ENCODE measurements around the gene MCCC1. TPM values are rescaled to one million over a fixed set of nuclear protein-coding genes. Genes with fewer than 3 reads are reported as not detected.
A peak's percentile ranks its signal among the peaks of the same experiment; 100 is the strongest.

MCCC1 gene
- total and polyA plus RNA-seq, 4 experiments from 2014 or later: 27.0 to 43.8 (median 29.0) TPM

DNA sequence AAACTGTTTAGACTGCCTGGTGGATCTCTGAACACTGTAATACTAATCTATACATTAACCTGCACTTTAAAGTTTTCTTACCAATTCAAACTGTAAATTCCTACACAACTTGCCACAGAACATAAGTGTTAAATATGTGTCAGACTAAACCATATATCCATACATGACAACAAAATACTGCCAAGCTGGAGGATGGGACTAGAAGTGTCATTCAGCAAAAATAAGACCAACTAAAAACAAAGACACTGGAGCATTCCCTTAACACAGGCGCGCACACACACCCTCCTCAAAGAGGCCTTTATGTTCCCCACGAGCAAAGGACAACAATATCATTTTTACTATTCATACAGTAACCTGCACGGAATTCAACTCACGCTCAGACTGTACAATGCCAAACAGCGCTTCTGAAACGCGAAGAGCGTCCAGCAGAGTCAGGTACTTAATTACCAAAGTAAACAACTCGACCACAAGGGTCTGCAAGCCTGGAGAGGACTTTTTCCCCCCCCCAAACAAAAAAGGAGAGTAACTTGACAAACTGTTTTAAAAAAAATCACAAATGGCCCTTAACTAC lies 120.1 kb downstream of the MCCC1 start:
- Mint-ChIP-seq H3K27me3 (no peaks in the 10 kb centered on the region), H3K4me1 (peaks cover 27 to 45% (median 37%) of the 10 kb centered on the region in 4 donors), H3K4me3 (peak overlapping the region; percentile 87 to 95 (median 92)), H3K9me3 (no peaks in the 10 kb centered on the region), H3K36me3 (peaks cover 0 to 6% of the 10 kb centered on the region in 2 donors), H3K27ac (peak overlapping the region; percentile 83 to 93 (median 88))
- DNase-seq: peak in 1 of 5 donors; percentile 9
- no peaks in the 10 kb centered on the region for H3K36me3 ChIP-seq (ENCODE audit: insufficient read depth, low read length)
- no peaks in the 10 kb centered on the region for H3K9me3 ChIP-seq (ENCODE audit: control insufficient read depth in 1 of 2, low read length in 2 of 2)
- no peaks in the 10 kb centered on the region for H3K27me3 ChIP-seq (ENCODE audit: insufficient read depth, low read length)
- H3K4me1 ChIP-seq (ENCODE audit: insufficient read depth, low read length): peaks cover 32% of the 10 kb centered on the region
- peak overlapping the region; percentile 56 for H3K27ac ChIP-seq (ENCODE audit: low read depth, low read length)
- intact Hi-C loops (cut with micrococcal nuclease): loop anchor here (2.0 to 5.0 kb wide), 2 partner anchors 118 to 186 kb away; partner anchors contain the start of genes ATP11B and MCCC1
- POLR2A ChIA-PET (ENCODE audit: partially characterized antibody): interaction anchor here (0.6 to 2.6 kb wide), 3 partner anchors 10 to 75 kb away, joined by 3 to 23 read pairs (median 3); no protein-coding TSS in a partner anchor
- peak overlapping the region; percentile 66 to 79 for H3K4me3 ChIP-seq (ENCODE audit: low read length in 2 of 2)
- CTCF ChIA-PET (ENCODE audit: partially characterized antibody): interaction anchor here (0.9 to 1.0 kb wide), 2 partner anchors 9 to 10 kb away, joined by 3 to 4 read pairs; no protein-coding TSS in a partner anchor

DNA sequence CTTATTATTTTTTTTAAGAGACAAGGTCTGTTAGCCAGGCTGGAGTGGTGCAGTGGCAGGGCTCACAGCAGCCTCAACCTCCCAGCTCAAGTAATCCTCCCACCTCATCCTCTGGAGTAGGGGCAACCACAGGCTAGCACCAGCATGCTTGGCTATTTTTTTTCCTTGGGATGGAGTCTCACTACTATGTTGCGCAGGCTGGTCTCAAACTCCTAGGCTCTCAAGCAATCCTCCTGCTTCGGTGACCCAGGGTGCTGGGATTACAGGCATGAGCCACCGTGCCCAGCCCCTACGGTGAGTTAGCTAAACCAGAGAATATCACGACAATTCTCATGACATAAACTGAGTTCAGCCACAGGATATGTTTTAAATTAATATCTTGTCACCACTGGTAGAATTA lies 120.9 kb downstream of the MCCC1 start:
- no peak overlapping the region for H3K4me3 ChIP-seq (ENCODE audit: low read length in 2 of 2)

DNA sequence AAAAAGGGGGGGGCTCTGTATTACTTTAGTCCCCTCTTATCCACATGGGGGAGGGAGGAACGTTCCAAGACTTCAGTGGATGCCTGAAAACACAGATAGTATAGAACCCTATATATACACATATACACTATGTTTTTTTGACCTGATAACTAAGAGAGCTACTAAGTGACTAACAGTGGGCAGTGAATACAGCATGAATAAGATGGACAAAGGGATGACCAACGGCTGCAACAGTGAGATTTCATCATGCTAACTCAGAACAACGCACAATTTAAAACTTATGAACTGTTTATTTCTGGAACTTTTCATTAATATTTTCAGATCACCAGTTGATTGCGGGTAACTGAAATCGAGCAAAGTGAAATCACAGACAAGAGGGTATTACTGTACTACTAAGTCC lies 126.2 kb downstream of the MCCC1 start:
- Mint-ChIP-seq H3K27me3 (no peaks in the 10 kb centered on the region), H3K4me3 (no peak overlapping the region), H3K27ac (no peak overlapping the region), H3K36me3 (peaks cover 0 to 3% of the 10 kb centered on the region in 2 donors), H3K9me3 (no peaks in the 10 kb centered on the region), H3K4me1 (peaks cover 35 to 50% (median 41%) of the 10 kb centered on the region in 4 donors)
- H3K27ac ChIP-seq (ENCODE audit: low read depth, low read length): no peak overlapping the region
- H3K27me3 ChIP-seq (ENCODE audit: insufficient read depth, low read length): no peaks in the 10 kb centered on the region
- no peak overlapping the region for H3K4me3 ChIP-seq (ENCODE audit: low read length in 2 of 2)
- H3K36me3 ChIP-seq (ENCODE audit: insufficient read depth, low read length): no peaks in the 10 kb centered on the region
- intact Hi-C loops (cut with micrococcal nuclease): no loop called here
- no peaks in the 10 kb centered on the region for H3K9me3 ChIP-seq (ENCODE audit: control insufficient read depth in 1 of 2, low read length in 2 of 2)
- POLR2A ChIA-PET (ENCODE audit: partially characterized antibody): interaction anchor here (0.6 kb wide), 1 partner anchor 794 kb away, joined by 4 read pairs; no protein-coding TSS in a partner anchor
- no peak for DNase-seq
- peaks cover 33% of the 10 kb centered on the region for H3K4me1 ChIP-seq (ENCODE audit: insufficient read depth, low read length)
- CTCF ChIA-PET (ENCODE audit: partially characterized antibody): no interaction called here

More for the DNA sequence above, 120.9 kb downstream of the MCCC1 start:
- intact Hi-C loops (cut with micrococcal nuclease): loop anchor here (2.0 to 5.0 kb wide), 2 partner anchors 119 to 186 kb away; partner anchors contain the start of genes ATP11B and MCCC1
- Mint-ChIP-seq H3K9me3 (no peaks in the 10 kb centered on the region), H3K4me3 (peak overlapping the region in 6 of 8 donors; percentile 32 to 95 (median 92)), H3K27me3 (no peaks in the 10 kb centered on the region), H3K27ac (peak overlapping the region in 3 of 7 donors; percentile 19 to 83 (median 41)), H3K4me1 (peaks cover 27 to 45% (median 37%) of the 10 kb centered on the region in 4 donors), H3K36me3 (peaks cover 0 to 6% of the 10 kb centered on the region in 2 donors)
- Histone ChIP-seq H3K9me3 (ENCODE audit: control insufficient read depth in 1 of 2, low read length in 2 of 2) (no peaks in the 10 kb centered on the region), H3K27ac (ENCODE audit: low read depth, low read length) (no peak overlapping the region), H3K27me3 (ENCODE audit: insufficient read depth, low read length) (no peaks in the 10 kb centered on the region), H3K36me3 (ENCODE audit: insufficient read depth, low read length) (no peaks in the 10 kb centered on the region), H3K4me1 (ENCODE audit: insufficient read depth, low read length) (peaks cover 32% of the 10 kb centered on the region)
- ChIA-PET POLR2A (ENCODE audit: partially characterized antibody) (interaction anchor here (2.6 kb wide), 1 partner anchor 9 kb away, joined by 23 read pairs; no protein-coding TSS in a partner anchor), CTCF (ENCODE audit: partially characterized antibody) (interaction anchor here (0.7 to 1.0 kb wide), 3 partner anchors 8 to 63 kb away, joined by 3 to 4 read pairs (median 4); no protein-coding TSS in a partner anchor)
- no peak for DNase-seq

DNA sequence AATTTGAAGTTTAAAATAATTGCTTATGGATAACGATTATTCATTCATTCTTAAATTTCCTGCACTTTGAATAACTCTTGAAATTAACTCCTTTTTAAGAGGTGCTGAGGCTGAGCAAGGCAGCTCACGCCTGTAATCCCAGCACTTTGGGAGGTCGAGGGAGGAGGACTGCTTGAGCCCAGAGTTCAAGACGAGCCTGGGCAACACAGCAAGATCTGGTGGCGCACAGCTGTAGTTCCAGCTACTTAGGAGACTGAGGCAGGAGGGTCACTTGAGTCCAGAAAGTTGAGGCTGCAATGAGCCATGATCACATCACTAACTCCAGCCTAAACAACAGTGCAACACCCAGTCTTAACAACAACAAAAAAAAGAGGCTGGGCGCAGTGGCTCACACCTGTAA lies 126.9 kb downstream of the MCCC1 start:
- H3K27me3 Mint-ChIP-seq: no peaks in the 10 kb centered on the region
- Histone ChIP-seq H3K9me3 (ENCODE audit: control insufficient read depth in 1 of 2, low read length in 2 of 2) (no peaks in the 10 kb centered on the region), H3K4me3 (ENCODE audit: low read length in 2 of 2) (no peak overlapping the region), H3K27me3 (ENCODE audit: insufficient read depth, low read length) (no peaks in the 10 kb centered on the region), H3K36me3 (ENCODE audit: insufficient read depth, low read length) (no peaks in the 10 kb centered on the region), H3K27ac (ENCODE audit: low read depth, low read length) (no peak overlapping the region), H3K4me1 (ENCODE audit: insufficient read depth, low read length) (peaks cover 37% of the 10 kb centered on the region)
- peak overlapping the region in 1 of 7 donors; percentile 70 for H3K27ac Mint-ChIP-seq
- intact Hi-C loops (cut with micrococcal nuclease): no loop called here
- no peaks in the 10 kb centered on the region for H3K9me3 Mint-ChIP-seq
- POLR2A ChIA-PET (ENCODE audit: partially characterized antibody): no interaction called here
- H3K4me1 Mint-ChIP-seq: peaks cover 38 to 54% (median 45%) of the 10 kb centered on the region in 4 donors
- H3K4me3 Mint-ChIP-seq: no peak overlapping the region
- CTCF ChIA-PET (ENCODE audit: partially characterized antibody): no interaction called here
- H3K36me3 Mint-ChIP-seq: peaks cover 0 to 3% of the 10 kb centered on the region in 2 donors
- no peak for DNase-seq

DNA sequence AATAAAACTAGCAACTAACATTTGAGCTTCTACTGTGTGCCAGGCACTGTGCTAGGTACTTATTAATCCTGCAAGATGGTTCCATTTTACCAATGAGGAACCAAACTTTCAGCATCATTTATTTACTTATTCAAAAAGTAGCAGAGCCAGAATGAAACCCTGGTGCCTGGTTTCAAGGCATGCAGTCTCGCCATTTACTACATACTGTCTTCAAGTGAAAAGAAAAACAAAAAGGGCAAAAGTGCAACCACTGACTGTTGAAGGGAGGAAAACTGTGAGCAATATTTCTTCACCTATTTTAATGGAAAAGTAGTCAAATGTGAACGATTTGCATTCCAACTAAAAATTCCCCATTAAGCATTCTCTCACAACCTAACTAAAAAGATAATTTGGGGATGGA lies 127.7 kb downstream of the MCCC1 start:
- POLR2A ChIA-PET (ENCODE audit: partially characterized antibody): interaction anchor here (3.8 kb wide), 1 partner anchor 7 kb away, joined by 23 read pairs; no protein-coding TSS in a partner anchor
- Mint-ChIP-seq H3K27ac (no peak overlapping the region), H3K9me3 (no peaks in the 10 kb centered on the region), H3K36me3 (peaks cover 0 to 3% of the 10 kb centered on the region in 2 donors), H3K4me1 (peaks cover 42 to 60% (median 47%) of the 10 kb centered on the region in 4 donors), H3K27me3 (no peaks in the 10 kb centered on the region), H3K4me3 (no peak overlapping the region)
- H3K4me3 ChIP-seq (ENCODE audit: low read length in 2 of 2): no peak overlapping the region
- H3K27me3 ChIP-seq (ENCODE audit: insufficient read depth, low read length): no peaks in the 10 kb centered on the region
- H3K9me3 ChIP-seq (ENCODE audit: control insufficient read depth in 1 of 2, low read length in 2 of 2): no peaks in the 10 kb centered on the region
- no peaks in the 10 kb centered on the region for H3K36me3 ChIP-seq (ENCODE audit: insufficient read depth, low read length)
- CTCF ChIA-PET (ENCODE audit: partially characterized antibody): no interaction called here
- H3K4me1 ChIP-seq (ENCODE audit: insufficient read depth, low read length): peaks cover 40% of the 10 kb centered on the region
- intact Hi-C loops (cut with micrococcal nuclease): no loop called here
- no peak for DNase-seq
- H3K27ac ChIP-seq (ENCODE audit: low read depth, low read length): no peak overlapping the region

DNA sequence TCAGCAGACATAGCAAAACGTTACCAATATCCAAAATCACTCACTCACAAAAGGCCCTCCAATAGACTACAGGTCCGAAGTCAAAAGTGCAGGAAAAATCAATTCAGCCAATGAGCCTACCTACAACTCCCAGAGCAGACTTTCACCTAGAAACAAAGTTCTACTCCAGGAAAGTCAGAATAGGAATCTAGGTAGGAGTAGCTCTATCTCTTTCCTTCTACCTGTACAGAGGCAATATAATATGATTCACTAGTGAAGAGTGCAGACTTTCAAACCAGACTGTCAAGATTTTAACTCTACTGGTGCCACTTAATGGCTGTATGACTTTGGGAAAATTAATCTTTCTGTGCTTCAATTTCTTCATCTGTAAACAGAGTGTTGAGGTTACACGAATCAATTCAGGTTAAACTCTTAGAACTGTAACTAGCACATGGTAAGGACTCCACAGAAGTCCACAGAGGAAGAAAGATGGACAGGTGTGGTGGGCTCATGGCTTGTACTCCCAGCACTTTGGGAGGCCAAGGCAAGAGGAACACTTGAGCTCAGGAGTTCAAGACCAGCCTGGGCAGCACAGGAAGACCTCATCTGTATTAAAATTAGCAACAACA lies 128.4 kb downstream of the MCCC1 start:
- H3K36me3 Mint-ChIP-seq: peaks cover 0 to 3% of the 10 kb centered on the region in 2 donors
- H3K4me1 Mint-ChIP-seq: peaks cover 41 to 60% (median 48%) of the 10 kb centered on the region in 4 donors
- H3K36me3 ChIP-seq (ENCODE audit: insufficient read depth, low read length): no peaks in the 10 kb centered on the region
- CTCF ChIA-PET (ENCODE audit: partially characterized antibody): interaction anchor here (0.9 to 1.3 kb wide), 2 partner anchors 8 to 61 kb away, joined by 3 to 4 read pairs; no protein-coding TSS in a partner anchor
- H3K27ac Mint-ChIP-seq: peak overlapping the region in 3 of 7 donors; percentile 6 to 43 (median 10)
- H3K9me3 Mint-ChIP-seq: no peaks in the 10 kb centered on the region
- no peak for DNase-seq
- H3K27me3 Mint-ChIP-seq: no peaks in the 10 kb centered on the region
- H3K4me3 Mint-ChIP-seq: no peak overlapping the region
- H3K27me3 ChIP-seq (ENCODE audit: insufficient read depth, low read length): no peaks in the 10 kb centered on the region
- peaks cover 47% of the 10 kb centered on the region for H3K4me1 ChIP-seq (ENCODE audit: insufficient read depth, low read length)
- intact Hi-C loops (cut with micrococcal nuclease): no loop called here
- no peak overlapping the region for H3K27ac ChIP-seq (ENCODE audit: low read depth, low read length)
- no peaks in the 10 kb centered on the region for H3K9me3 ChIP-seq (ENCODE audit: control insufficient read depth in 1 of 2, low read length in 2 of 2)
- no peak overlapping the region for H3K4me3 ChIP-seq (ENCODE audit: low read length in 2 of 2)
- POLR2A ChIA-PET (ENCODE audit: partially characterized antibody): interaction anchor here (3.8 kb wide), 1 partner anchor 8 kb away, joined by 23 read pairs; no protein-coding TSS in a partner anchor

DNA sequence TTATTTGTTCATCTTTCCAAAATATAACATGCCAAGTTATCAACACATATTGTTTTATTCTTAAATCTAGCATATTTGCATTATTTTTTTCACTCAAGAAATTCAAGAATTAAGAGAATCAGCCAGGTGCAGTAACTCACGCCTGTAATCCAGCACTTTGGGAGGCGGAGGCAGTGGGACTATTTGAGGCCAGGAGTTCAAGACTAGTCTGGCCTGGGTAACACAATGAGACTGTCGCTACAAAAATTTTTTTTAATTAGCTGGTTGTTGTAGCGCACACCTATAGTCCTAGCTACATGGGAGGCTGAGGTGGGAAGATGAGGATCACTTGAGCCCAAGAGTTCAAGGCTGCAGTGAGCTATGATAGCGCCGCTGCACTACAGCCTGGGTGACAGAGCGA lies 129.4 kb downstream of the MCCC1 start:
- Histone ChIP-seq H3K27ac (ENCODE audit: low read depth, low read length) (no peak overlapping the region), H3K36me3 (ENCODE audit: insufficient read depth, low read length) (no peaks in the 10 kb centered on the region), H3K4me3 (ENCODE audit: low read length in 2 of 2) (no peak overlapping the region), H3K27me3 (ENCODE audit: insufficient read depth, low read length) (no peaks in the 10 kb centered on the region), H3K4me1 (ENCODE audit: insufficient read depth, low read length) (peaks cover 58% of the 10 kb centered on the region), H3K9me3 (ENCODE audit: control insufficient read depth in 1 of 2, low read length in 2 of 2) (no peaks in the 10 kb centered on the region)
- H3K27me3 Mint-ChIP-seq: no peaks in the 10 kb centered on the region
- H3K4me3 Mint-ChIP-seq: no peak overlapping the region
- no peaks in the 10 kb centered on the region for H3K9me3 Mint-ChIP-seq
- peaks cover 3 to 4% of the 10 kb centered on the region in 2 donors for H3K36me3 Mint-ChIP-seq
- POLR2A ChIA-PET (ENCODE audit: partially characterized antibody): interaction anchor here (3.8 kb wide), 1 partner anchor 9 kb away, joined by 23 read pairs; no protein-coding TSS in a partner anchor
- H3K27ac Mint-ChIP-seq: peak overlapping the region in 1 of 7 donors; percentile 7
- peaks cover 46 to 60% (median 51%) of the 10 kb centered on the region in 4 donors for H3K4me1 Mint-ChIP-seq
- intact Hi-C loops (cut with micrococcal nuclease): loop anchor here (10.0 kb wide), 1 partner anchor 55 kb away; no protein-coding TSS in a partner anchor
- DNase-seq: no peak
- CTCF ChIA-PET (ENCODE audit: partially characterized antibody): interaction anchor here (0.9 to 1.3 kb wide), 2 partner anchors 9 to 60 kb away, joined by 3 to 4 read pairs; no protein-coding TSS in a partner anchor

Measured in CD4-positive, alpha-beta memory T cell (primary cell).